NCI-H2196 (cell line): ENCODE data around the gene MSH5.
"Not testable (repeated sequence)": the region's sequence is repeated elsewhere in the genome, so short reads cannot be mapped to it uniquely, and the experiment has no call there.

Experiments
- DNase-seq: peaks from one replicate; lab custom pipeline; 2025; ENCODE audit not compliant: unreplicated experiment; lab: John Stamatoyannopoulos, UW

Gene MSH5

DNA sequence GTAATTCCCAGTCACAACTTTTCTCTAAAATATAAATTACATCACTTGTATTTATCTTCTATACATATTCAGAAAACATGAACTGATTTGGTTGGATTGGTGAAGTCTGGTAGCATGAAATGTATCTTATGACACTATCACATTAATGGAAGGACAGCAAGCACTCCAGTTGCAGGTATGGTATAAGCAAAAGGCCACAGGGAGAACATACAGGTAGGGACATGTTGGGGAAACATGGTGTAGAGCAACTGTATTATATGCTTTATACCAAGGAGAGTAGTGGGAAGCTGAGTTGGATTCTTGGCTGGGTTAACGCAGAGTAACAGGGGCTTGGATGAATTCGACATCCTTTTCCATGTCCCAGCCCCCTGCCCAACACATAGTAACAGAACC lies 57.2 kb downstream of the MSH5 start:
- DNase-seq = no peak

DNA sequence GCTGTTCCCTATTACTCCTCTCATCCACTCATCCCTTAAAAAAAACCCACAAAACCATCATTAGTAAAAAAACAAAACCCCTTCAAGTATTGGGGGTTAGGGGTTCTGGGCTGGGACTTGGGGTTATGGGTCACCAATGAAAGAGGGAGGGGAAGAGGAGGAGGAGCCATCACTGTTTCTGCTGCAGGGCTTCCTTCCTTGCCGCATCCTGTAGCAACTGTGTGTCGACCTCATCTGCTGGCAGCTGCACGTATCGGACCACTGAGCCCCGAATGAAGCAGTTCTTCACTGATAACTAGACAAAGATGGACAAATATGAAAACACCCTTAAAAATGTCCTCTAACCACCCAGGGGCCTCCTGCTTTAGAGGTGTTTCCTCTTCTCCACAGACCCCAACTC lies 57.8 kb downstream of the MSH5 start:
- no peak for DNase-seq

DNA sequence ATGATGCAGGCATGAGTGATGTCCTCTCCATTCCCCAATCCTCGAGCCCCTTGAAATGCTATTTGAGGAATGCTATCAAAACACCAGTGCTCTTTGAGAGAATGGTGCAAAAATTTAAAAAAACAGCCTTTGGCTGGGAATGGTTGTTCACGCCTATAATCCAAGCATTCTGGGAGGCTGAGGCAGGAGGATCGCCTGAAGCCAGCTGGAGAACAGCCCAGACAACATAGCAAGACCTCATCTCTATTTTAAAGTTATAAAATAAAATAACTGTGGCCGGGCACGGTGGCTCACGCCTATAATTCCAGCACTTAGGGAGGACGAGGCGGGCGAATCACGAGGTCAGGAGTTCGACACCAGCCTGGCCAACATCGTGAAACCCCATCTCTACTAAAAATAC lies 60.0 kb downstream of the MSH5 start:
- DNase-seq = no peak

DNA sequence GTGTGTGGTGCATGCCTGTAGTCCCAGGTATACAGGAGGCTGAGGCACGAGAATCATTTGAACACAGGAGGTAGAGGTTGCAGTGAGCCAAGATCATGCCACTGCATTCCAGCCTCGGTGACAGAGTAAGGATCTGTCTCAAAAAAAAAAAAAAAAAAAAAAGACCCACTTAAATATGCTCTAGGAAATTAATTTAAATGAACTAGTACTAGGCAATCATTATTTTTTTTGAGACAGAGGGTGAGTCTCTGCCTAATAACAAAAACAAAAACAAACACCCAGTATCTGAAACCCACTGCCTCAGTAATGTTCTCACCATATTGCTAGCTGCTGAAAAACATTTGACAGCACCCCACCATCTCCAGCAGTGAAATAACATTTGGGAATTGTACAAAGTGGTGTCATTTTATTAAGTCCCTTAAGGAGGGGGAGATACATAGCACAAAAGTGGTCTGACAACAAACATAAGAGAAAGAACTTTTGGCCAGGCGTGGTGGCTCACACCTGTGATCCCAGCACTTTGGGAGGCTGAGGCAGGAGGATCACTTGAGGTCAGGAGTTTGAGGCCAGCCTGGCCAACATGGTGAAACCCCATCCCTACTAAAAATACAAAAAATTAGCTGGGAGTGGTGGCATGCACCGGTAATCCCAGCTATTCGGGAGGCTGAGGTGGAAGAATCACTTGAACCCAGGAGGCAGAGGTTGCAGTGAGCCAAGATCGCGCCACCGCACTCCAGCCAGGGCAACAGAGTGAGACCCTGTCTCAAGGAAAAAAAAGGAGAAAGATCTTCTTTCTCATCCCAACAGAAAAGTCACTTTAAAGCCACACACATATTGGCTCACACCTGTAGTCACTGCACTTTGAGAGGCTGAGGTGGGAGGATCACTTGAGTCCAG lies 61.5 kb downstream of the MSH5 start:
- not testable (repeated sequence) for DNase-seq

DNA sequence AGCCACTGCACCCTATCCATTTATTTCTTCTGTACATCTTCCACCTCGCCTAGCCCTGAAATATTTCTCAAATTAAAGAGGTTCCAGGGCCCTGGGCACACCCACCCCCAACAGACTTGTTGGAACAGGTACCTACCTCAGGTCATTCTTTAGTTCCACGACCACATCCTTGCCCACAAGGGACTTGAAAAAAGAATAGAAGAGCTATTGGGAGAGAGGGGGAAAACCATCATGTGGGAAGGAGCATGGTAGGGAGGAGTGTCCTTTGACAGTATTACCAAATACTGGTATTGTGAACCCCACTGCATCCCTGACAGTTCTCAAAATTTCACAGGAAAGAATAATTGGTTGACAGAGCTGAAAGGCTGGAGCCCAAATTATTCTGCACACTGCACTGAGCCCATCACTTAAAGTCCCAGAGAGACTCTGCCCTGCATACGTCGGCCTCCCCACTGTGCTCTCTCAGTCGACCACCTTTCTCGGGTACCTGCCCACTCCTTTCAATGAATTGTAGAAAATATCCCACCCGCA lies 66.2 kb downstream of the MSH5 start:
- DNase-seq = no peak

DNA sequence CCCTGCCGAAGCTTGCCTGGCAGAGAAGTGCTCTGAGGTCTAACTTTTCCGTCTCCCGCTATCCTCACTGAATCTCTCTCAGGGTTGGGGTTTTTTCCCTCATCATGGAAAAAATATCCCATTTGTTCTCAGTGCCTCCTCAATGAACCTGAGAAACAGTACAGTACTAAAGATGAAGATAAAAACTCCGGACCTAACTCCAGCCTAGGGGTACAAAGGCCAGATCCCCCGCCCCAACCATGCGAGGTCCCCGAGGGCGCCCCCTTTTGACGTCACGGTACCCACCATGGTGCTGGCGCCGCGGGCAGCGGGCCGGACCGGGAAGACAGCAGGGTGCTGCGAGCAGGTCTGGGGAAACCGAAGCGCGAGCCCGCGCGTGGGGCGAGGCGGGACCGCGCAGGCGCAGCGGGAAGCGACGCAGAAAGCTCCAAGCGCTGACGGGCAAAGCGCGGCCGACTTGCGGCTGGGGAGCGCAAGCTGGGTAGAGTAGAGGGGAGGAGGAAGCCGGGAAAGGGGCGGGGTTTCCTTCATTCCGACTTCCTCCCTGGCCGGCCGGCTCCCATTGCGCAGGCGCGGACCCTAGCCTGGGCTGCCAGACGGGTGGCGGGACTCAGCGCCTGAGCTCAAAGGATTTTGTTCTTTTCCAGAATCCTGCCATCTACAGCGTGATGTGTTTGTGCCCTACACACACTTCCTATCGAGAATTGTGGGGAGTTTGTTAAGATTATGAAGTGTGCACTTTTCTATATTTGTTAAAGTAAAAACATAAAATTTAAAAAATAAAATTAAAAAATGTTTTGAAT lies 66.9 kb downstream of the MSH5 start, which contains the start of gene LSM2:
Gene LSM2 (minus strand): TSS at position 497 of the 803 bp plus-strand sequence. CDS start 209 bp downstream, at position 288.
- DNase-seq = peak; percentile 95

DNA sequence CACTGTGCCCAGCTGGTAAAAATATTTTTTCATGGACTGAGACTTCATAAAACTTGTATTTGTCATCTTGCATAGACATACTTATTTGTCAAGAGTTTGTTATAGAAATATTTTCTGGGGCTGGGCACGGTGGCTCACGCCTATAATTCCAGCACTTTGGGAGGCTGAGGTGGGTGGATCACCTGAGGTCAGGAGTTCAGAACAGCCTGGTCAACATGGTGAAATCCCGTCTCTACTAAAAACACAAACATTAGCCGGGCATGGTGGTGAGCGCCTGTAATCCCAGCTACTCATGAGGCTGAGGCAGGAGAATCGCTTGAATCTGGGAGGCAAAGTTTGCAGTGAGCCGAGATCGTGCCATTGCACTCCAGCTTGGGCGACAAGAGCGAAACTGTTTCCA lies 68.8 kb downstream of the MSH5 start:
- DNase-seq = not testable (repeated sequence)

DNA sequence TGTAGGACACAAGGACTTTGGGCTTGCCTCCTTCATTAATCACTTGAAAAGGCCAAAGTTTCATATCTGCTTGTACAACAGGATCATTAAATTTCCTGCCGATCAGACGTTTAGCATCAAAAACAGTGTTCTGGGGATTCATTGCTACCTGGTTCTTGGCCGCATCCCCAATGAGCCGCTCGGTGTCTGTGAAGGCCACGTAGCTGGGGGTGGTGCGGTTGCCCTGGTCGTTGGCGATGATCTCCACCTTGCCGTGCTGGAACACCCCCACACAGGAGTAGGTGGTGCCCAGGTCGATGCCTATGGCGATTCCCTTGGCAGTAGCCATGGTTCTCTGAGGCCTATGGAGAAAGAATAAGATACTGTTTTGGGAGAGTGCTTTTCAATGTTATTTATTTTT lies 71.8 kb downstream of the MSH5 start:
- DNase-seq = no peak
